Midbrain (tissue), 1 donor: ENCODE data around the gene AJAP1.

Source experiments
- DNase-seq: peaks from one replicate; lab custom pipeline; 2025; lab: John Stamatoyannopoulos, UW

AJAP1 gene

GRCh38 chr1:4702464-4702863, 48.1 kb downstream of the AJAP1 start:
- DNase-seq = no peak

- DNase-seq = no peak
Measured at GRCh38 chr1:4702932-4703331, 48.5 kb downstream of the AJAP1 start.

- DNase-seq = no peak
Measured at GRCh38 chr1:4703646-4704045, 49.2 kb downstream of the AJAP1 start.

- DNase-seq = no peak
Measured at GRCh38 chr1:4708840-4709507, 54.6 kb downstream of the AJAP1 start.

GRCh38 chr1:4709641-4710040, 55.2 kb downstream of the AJAP1 start:
- DNase-seq = no peak

GRCh38 chr1:4710592-4711415, 56.4 kb downstream of the AJAP1 start:
- DNase-seq = no peak

- no peak for DNase-seq
Measured at GRCh38 chr1:4711416-4712275, 57.2 kb downstream of the AJAP1 start.

- DNase-seq = no peak
Measured at GRCh38 chr1:4713669-4714068, 59.3 kb downstream of the AJAP1 start.

GRCh38 chr1:4716406-4716805, 62.0 kb downstream of the AJAP1 start:
- no peak for DNase-seq

- no peak for DNase-seq
Measured at GRCh38 chr1:4718071-4718470, 63.7 kb downstream of the AJAP1 start.

- no peak for DNase-seq
Measured at GRCh38 chr1:4723106-4723505, 68.7 kb downstream of the AJAP1 start.

- DNase-seq = no peak
Measured at GRCh38 chr1:4724001-4724400, 69.6 kb downstream of the AJAP1 start.

GRCh38 chr1:4724695-4725250, 70.4 kb downstream of the AJAP1 start:
- DNase-seq = no peak

GRCh38 chr1:4725416-4725815, 71.0 kb downstream of the AJAP1 start:
- no peak for DNase-seq

- DNase-seq = no peak
Measured at GRCh38 chr1:4726620-4727341, 72.4 kb downstream of the AJAP1 start.

GRCh38 chr1:4728319-4729089, 74.1 kb downstream of the AJAP1 start:
- DNase-seq = no peak

GRCh38 chr1:4729090-4729471, 74.7 kb downstream of the AJAP1 start:
- no peak for DNase-seq

- no peak for DNase-seq
Measured at GRCh38 chr1:4730078-4730477, 75.7 kb downstream of the AJAP1 start.

GRCh38 chr1:4733446-4734177, 79.2 kb downstream of the AJAP1 start:
- DNase-seq = no peak

- DNase-seq = no peak
Measured at GRCh38 chr1:4734219-4734618, 79.8 kb downstream of the AJAP1 start.
